ENCODE measurements around the gene SLC24A3. TPM values are rescaled to one million over a fixed set of nuclear protein-coding genes. Genes with fewer than 3 reads are reported as not detected.

Gene SLC24A3
- total and polyA plus RNA-seq, 2 experiments from 2014 or later: not detected

- WGBS, 2 experiments (ENCODE audit: low coverage in 1 of 2, low lambda C conversion rate in 2 of 2, missing lambda C conversion rate in 2 of 2): 9% methylated on average over 6 of the region's 6 CpGs
- Histone ChIP-seq H3K36me3 (ENCODE audit: low read depth) (no peaks in the 10 kb centered on the region), H3K9me2 (ENCODE audit: insufficient read depth) (no peaks in the 10 kb centered on the region), H3F3A (ENCODE audit: insufficient read depth) (no peaks in the 10 kb centered on the region), H2AFZ (no peak overlapping the region), H3K27me3 (replicated peaks; ENCODE audit: insufficient read depth) (no peaks in the 10 kb centered on the region), H3K9me3 (ENCODE audit: low read depth) (no peaks in the 10 kb centered on the region), H3K9ac (no peak overlapping the region), H3K4me3 (no peak overlapping the region), H3K27ac (no peak overlapping the region), H4K20me1 (ENCODE audit: insufficient read depth) (no peaks in the 10 kb centered on the region), H3K79me2 (ENCODE audit: insufficient read depth) (no peaks in the 10 kb centered on the region), H3K4me1 (ENCODE audit: insufficient read depth) (no peaks in the 10 kb centered on the region), H3K4me2 (ENCODE audit: unreplicated experiment) (no peak overlapping the region)
- in situ Hi-C loops (cut with MboI): no loop called here
- no peak for DNase-seq
- TF ChIP-seq EZH2phosphoT487 (IDR thresholded peaks at IDR 0.05; ENCODE audit: insufficient read depth, low read depth) (no peak), EZH2 (IDR thresholded peaks at IDR 0.05; ENCODE audit: insufficient read depth, poor library complexity, severe bottlenecking) (no peak)
These were observed 19.1 kb downstream of the SLC24A3 start for GRCh38 chr20:19231359-19232035.

DNA sequence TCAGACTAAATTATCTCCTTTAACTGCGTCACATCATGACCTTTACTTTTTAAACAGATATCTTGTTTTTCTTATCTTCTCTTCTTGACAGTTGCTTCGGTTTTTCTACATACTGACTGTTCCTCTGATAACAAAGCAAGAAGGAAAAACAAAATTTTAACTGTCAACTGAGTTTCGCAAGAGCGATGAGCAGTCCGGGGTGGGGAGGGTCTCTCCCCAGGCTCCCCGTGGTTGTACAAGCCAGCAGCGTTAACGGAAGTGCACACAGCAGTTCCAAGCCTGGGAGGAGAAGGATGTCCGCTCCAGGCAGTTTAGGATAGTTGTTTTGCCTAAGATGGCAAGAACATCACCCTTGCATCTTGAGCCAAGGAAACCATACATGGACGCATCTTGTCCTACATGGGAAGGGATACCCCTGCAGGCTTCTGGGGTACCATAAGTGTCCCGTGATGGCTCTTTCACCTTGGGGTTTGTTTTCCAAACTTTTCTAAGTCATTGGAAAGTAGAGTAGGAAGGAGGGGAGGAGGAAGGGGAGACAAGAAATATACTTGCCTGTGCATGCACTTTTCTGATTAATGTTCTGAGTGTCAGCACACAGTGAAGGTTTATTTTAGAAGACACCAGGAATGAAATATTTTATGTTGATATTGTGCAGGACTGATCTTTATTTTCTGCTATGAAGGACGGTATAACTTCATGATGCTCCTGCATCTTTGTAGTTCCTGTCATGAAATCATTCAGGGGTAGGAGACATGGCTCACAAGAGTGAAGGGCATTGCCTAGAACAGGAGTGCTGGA lies 20.8 kb downstream of the SLC24A3 start:
- WGBS, 2 experiments (ENCODE audit: low coverage in 1 of 2, low lambda C conversion rate in 2 of 2, missing lambda C conversion rate in 2 of 2): 51 to 57% methylated on average over 12 of the region's 12 CpGs
- Histone ChIP-seq H4K20me1 (ENCODE audit: insufficient read depth) (no peaks in the 10 kb centered on the region), H3K27ac (no peak overlapping the region), H3F3A (ENCODE audit: insufficient read depth) (no peaks in the 10 kb centered on the region), H3K27me3 (replicated peaks; ENCODE audit: insufficient read depth) (no peaks in the 10 kb centered on the region), H3K9me2 (ENCODE audit: insufficient read depth) (no peaks in the 10 kb centered on the region), H3K4me1 (ENCODE audit: insufficient read depth) (no peaks in the 10 kb centered on the region), H3K4me3 (no peak overlapping the region), H3K36me3 (ENCODE audit: low read depth) (no peaks in the 10 kb centered on the region), H3K79me2 (ENCODE audit: insufficient read depth) (no peaks in the 10 kb centered on the region), H2AFZ (no peak overlapping the region), H3K9ac (no peak overlapping the region), H3K9me3 (ENCODE audit: low read depth) (no peaks in the 10 kb centered on the region), H3K4me2 (ENCODE audit: unreplicated experiment) (no peak overlapping the region)
- in situ Hi-C loops (cut with MboI): no loop called here
- TF ChIP-seq EZH2phosphoT487 (IDR thresholded peaks at IDR 0.05; ENCODE audit: insufficient read depth, low read depth): no peak
- TF ChIP-seq EZH2 (IDR thresholded peaks at IDR 0.05; ENCODE audit: insufficient read depth, poor library complexity, severe bottlenecking): no peak
- DNase-seq: no peak

DNA sequence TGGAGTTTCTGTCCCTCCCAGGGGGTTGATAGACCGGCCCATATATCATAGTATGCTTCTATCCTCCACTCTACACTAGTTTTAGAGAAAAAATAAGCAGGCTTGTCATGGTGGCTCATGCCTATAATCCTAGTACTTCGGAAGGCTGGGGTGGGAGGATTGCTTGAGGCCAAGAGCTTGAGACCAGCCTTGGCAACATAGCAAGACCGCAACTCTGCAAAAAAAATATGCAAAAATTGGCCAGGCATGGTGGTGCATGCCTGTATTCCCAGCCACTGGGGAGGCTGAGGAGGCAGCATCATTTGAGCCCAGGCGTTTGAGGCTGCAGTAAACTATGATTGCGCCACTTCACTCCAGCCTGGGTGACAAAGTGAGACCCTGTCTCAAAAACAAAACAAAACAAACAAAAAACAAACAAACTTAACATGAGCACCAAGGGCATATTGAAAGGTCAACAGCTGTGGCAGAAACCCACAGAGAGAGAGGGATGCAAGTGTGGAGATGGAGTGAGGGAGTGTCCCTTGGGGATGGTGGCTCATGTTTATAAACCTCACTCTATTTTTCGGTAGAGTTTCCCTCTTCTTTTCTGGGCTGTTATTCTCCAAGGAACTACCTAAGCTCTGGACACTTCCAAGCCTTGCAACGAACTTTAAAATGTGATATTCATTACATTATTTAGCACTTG lies 24.1 kb downstream of the SLC24A3 start:
- no peak overlapping the region for H3K9ac ChIP-seq
- no peak for DNase-seq
- H3K79me2 ChIP-seq (ENCODE audit: insufficient read depth): no peaks in the 10 kb centered on the region
- H3K27ac ChIP-seq: no peak overlapping the region
- H3K9me2 ChIP-seq (ENCODE audit: insufficient read depth): no peaks in the 10 kb centered on the region
- in situ Hi-C loops (cut with MboI): no loop called here
- no peak overlapping the region for H2AFZ ChIP-seq
- TF ChIP-seq EZH2 (IDR thresholded peaks at IDR 0.05; ENCODE audit: insufficient read depth, poor library complexity, severe bottlenecking) (no peak), EZH2phosphoT487 (IDR thresholded peaks at IDR 0.05; ENCODE audit: insufficient read depth, low read depth) (no peak)
- no peaks in the 10 kb centered on the region for H3K4me1 ChIP-seq (ENCODE audit: insufficient read depth)
- H3F3A ChIP-seq (ENCODE audit: insufficient read depth): no peaks in the 10 kb centered on the region
- no peaks in the 10 kb centered on the region for H3K9me3 ChIP-seq (ENCODE audit: low read depth)
- H3K4me2 ChIP-seq (ENCODE audit: unreplicated experiment): no peak overlapping the region
- no peaks in the 10 kb centered on the region for H3K27me3 ChIP-seq (replicated peaks; ENCODE audit: insufficient read depth)
- 45 to 49% methylated on average over 7 of the region's 7 CpGs for WGBS, 2 experiments (ENCODE audit: low coverage in 1 of 2, low lambda C conversion rate in 2 of 2, missing lambda C conversion rate in 2 of 2)
- H3K4me3 ChIP-seq: no peak overlapping the region
- no peaks in the 10 kb centered on the region for H3K36me3 ChIP-seq (ENCODE audit: low read depth)
- H4K20me1 ChIP-seq (ENCODE audit: insufficient read depth): no peaks in the 10 kb centered on the region

- Histone ChIP-seq H3K27me3 (replicated peaks; ENCODE audit: insufficient read depth) (no peaks in the 10 kb centered on the region), H3K9me2 (ENCODE audit: insufficient read depth) (no peaks in the 10 kb centered on the region), H3K9me3 (ENCODE audit: low read depth) (no peaks in the 10 kb centered on the region), H2AFZ (no peak overlapping the region), H3K27ac (no peak overlapping the region), H3K4me2 (ENCODE audit: unreplicated experiment) (no peak overlapping the region), H3K36me3 (ENCODE audit: low read depth) (no peaks in the 10 kb centered on the region), H3K9ac (no peak overlapping the region), H3F3A (ENCODE audit: insufficient read depth) (no peaks in the 10 kb centered on the region), H3K4me3 (no peak overlapping the region), H4K20me1 (ENCODE audit: insufficient read depth) (no peaks in the 10 kb centered on the region), H3K79me2 (ENCODE audit: insufficient read depth) (no peaks in the 10 kb centered on the region), H3K4me1 (ENCODE audit: insufficient read depth) (no peaks in the 10 kb centered on the region)
- no peak for TF ChIP-seq EZH2phosphoT487 (IDR thresholded peaks at IDR 0.05; ENCODE audit: insufficient read depth, low read depth)
- no peak for TF ChIP-seq EZH2 (IDR thresholded peaks at IDR 0.05; ENCODE audit: insufficient read depth, poor library complexity, severe bottlenecking)
- DNase-seq: no peak
- in situ Hi-C loops (cut with MboI): no loop called here
- 70 to 75% methylated on average over 13 of the region's 13 CpGs for WGBS, 2 experiments (ENCODE audit: low coverage in 1 of 2, low lambda C conversion rate in 2 of 2, missing lambda C conversion rate in 2 of 2)
These were observed 29.0 kb downstream of the SLC24A3 start for GRCh38 chr20:19241440-19241839.
